MM.1S (cell line): ENCODE measurements around the gene RPAP3.

Source experiments
- CTCF ChIP-seq: fragments of 300-600 bp; sonication (generic); IDR thresholded peaks from 2 replicates; pipeline ENCODE4 v1.5.1; 2016; ENCODE audit warnings: antibody characterized with exemption, low read length, mixed read lengths
- EZH2phosphoT487 ChIP-seq: fragments of 300-600 bp; sonication (generic); IDR thresholded peaks from 2 replicates; pipeline ENCODE4 v1.6.1; 2018; ENCODE audit warnings: antibody characterized with exemption, low read length

- TF ChIP-seq CTCF (peak; percentile 46), EZH2phosphoT487 (no peak)
Measured at GRCh38 chr12:47686645-47687240, 19.1 kb downstream of the RPAP3 start.
